ENCODE measurements around the gene LRRC75A. TPM values are rescaled to one million over a fixed set of nuclear protein-coding genes. Genes with fewer than 3 reads are reported as not detected.
"Not testable (repeated sequence)": the region's sequence is repeated elsewhere in the genome, so short reads cannot be mapped to it uniquely, and the experiment has no call there.

The LRRC75A gene
- total RNA-seq, 1 donor from 2014 or later = 2.5 TPM

DNA sequence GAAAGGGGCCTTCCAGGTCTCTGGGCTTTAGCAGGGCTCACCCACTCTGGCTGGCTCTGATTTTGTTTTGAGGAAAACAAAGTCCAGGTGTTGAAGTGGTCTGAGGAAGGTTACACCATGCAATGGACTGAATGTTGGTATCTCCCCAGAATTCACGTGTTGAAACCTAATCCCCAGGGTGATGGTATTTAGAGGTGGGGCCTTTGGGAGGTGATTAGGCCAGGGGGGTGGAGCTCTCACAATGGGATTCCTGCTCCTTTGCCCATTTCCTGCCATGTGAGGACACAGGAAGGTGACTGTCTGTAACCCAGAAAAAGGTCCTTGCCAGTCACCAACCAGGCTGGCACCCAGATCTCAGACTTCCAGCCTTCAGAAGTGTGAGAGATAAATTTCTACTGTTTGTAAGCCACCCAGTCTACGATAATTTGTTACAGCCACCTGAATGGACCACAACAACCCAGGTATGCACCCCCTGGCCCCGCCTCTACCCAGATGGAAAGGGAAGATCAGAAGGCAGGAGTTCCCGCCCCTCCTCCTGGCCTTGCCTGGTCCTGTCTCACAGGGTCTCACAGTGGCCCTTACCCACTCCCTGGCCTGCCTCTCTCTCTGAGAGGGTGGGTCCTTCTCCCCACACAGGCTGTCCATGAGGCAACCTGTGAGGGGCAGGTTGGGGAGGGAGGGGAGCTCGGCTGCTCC lies 32.0 kb downstream of the LRRC75A start:
- H3K27ac ChIP-seq = no peak overlapping the region
- H3K27me3 ChIP-seq = no peaks in the 10 kb centered on the region
- H3K4me1 ChIP-seq = no peaks in the 10 kb centered on the region
- H3K36me3 ChIP-seq = no peaks in the 10 kb centered on the region
- TF ChIP-seq, protein P1, sequence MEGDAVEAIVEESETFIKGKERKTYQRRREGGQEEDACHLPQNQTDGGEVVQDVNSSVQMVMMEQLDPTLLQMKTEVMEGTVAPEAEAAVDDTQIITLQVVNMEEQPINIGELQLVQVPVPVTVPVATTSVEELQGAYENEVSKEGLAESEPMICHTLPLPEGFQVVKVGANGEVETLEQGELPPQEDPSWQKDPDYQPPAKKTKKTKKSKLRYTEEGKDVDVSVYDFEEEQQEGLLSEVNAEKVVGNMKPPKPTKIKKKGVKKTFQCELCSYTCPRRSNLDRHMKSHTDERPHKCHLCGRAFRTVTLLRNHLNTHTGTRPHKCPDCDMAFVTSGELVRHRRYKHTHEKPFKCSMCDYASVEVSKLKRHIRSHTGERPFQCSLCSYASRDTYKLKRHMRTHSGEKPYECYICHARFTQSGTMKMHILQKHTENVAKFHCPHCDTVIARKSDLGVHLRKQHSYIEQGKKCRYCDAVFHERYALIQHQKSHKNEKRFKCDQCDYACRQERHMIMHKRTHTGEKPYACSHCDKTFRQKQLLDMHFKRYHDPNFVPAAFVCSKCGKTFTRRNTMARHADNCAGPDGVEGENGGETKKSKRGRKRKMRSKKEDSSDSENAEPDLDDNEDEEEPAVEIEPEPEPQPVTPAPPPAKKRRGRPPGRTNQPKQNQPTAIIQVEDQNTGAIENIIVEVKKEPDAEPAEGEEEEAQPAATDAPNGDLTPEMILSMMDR (IDR thresholded peaks at IDR 0.05) = no peak
- ATAC-seq = no peak
- intact Hi-C loops (cut with DNase I) = no loop called here
- DNase-seq = no peak
- H3K4me3 ChIP-seq = no peak overlapping the region
- no peaks in the 10 kb centered on the region for H3K9me3 ChIP-seq

DNA sequence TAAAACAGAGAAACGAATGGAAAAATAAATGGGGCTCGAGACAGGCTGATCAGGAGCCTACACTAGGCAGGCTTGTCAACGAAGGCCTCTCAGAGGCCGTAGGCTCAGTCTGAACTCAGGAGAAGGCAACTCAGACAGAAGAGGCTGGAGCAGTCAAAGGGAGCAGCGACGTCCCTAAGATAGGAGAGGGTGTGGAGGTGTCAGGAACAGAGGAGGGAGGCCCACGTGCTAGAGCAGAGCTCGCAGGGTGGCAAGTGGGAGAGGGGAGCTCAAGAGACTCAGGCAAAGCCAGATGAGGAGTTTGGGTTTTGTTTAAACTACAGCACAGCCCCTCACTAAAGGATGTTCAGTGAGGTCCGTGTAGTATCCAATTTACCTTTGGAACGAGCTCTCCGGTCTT lies 32.7 kb downstream of the LRRC75A start:
- Histone ChIP-seq H3K4me3 (no peak overlapping the region), H3K9me3 (no peaks in the 10 kb centered on the region), H3K36me3 (no peaks in the 10 kb centered on the region), H3K27me3 (no peaks in the 10 kb centered on the region), H3K4me1 (no peaks in the 10 kb centered on the region), H3K27ac (no peak overlapping the region)
- TF ChIP-seq, protein P1 (IDR thresholded peaks at IDR 0.05) = no peak
- intact Hi-C loops (cut with DNase I) = no loop called here
- no peak for ATAC-seq
- no peak for DNase-seq

DNA sequence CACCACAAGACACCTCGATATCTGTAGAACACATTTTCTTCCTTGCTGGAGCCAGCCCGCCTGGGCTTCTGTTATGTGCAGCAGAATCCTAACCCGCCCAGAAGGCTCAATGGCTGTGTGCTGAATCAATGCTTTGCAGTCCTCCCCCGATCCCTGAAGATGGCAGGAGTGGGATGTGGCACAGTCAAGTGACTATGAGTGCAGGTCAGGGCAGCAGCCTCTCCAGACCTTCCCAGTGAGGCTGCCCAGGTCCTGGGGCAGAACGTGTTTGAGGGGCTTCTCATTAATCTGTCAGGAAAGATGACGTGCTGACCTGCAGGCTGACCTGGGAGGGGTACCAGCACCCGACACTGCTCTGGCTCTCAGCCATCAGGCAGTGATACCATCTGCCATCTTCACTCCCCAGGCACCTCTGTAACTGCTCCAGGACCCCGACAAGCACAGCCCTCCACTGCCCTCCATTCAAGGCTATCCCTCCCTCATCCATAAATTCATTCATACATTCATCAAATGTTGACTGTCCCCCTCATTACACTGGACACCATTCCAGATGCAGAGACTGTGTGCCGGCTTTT lies 35.2 kb downstream of the LRRC75A start:
- TF ChIP-seq, protein P1 (IDR thresholded peaks at IDR 0.05) = no peak
- Histone ChIP-seq H3K9me3 (no peaks in the 10 kb centered on the region), H3K27me3 (no peaks in the 10 kb centered on the region), H3K36me3 (no peaks in the 10 kb centered on the region), H3K27ac (no peak overlapping the region), H3K4me3 (no peak overlapping the region), H3K4me1 (no peaks in the 10 kb centered on the region)
- intact Hi-C loops (cut with DNase I) = no loop called here
- ATAC-seq (no peak), DNase-seq (no peak)

DNA sequence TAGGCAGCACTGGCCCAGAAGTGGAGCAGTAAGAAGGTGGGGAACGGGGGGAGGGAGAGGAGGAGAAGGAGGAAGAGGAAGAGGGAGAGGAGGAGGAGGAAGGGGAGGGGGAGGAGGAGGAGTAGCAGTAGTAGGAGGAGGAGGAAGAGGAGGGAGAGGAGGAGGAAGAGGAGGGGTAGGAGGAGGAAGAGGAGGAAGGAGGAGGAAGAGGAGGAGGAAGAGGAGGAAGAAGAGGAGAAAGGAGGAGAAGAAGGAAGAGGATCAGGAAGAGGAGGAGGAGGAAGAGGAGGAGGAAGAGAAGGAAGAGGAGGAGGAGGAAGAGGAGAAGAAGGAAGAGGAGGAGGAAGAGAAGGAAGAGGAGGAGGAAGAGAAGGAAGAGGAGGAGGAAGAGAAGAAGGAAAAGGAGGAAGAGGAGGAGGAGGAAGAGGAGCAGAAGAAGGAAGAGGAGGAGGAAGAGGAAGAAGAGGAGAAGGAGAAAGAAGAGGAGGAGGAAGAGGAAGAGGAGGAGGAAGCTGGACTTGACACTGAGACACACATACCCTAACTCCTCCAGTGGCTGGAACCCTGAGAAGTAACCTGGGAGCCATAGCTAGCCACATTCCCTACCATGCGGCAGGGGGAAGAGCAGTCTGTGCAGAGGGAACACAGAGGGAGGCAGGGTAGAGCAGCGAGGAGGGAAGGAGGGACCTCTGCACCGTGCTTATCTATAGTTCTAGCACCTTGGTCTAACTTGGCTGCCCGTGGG lies 35.8 kb downstream of the LRRC75A start:
- H3K4me3 ChIP-seq = no peak overlapping the region
- intact Hi-C loops (cut with DNase I) = no loop called here
- no peak overlapping the region for H3K27ac ChIP-seq
- H3K9me3 ChIP-seq = no peaks in the 10 kb centered on the region
- ATAC-seq = no peak
- TF ChIP-seq, protein P1 (IDR thresholded peaks at IDR 0.05) = no peak
- H3K4me1 ChIP-seq = no peaks in the 10 kb centered on the region
- H3K36me3 ChIP-seq = no peaks in the 10 kb centered on the region
- no peak for DNase-seq
- H3K27me3 ChIP-seq = no peaks in the 10 kb centered on the region

DNA sequence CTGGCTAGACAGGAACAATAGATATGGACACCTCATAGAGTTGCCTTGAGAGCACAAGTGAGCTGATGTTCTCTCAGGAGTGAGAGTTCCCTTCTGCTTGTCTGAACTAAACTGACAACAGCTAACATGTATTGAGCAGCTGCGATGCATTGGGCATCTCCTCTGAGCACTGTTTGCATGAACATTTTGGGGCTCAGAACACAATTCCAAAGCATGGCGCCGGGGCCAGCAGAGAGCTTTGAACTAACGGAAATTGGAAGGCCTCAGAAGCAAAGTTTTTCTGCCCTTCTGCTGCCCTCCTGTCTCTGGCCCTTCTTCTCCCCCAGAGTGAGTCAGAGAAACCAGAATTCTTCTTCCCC lies 38.5 kb downstream of the LRRC75A start:
- Histone ChIP-seq H3K27ac (no peak overlapping the region), H3K4me3 (no peak overlapping the region), H3K9me3 (no peaks in the 10 kb centered on the region), H3K27me3 (no peaks in the 10 kb centered on the region), H3K36me3 (no peaks in the 10 kb centered on the region), H3K4me1 (no peaks in the 10 kb centered on the region)
- ATAC-seq (no peak), DNase-seq (no peak)
- intact Hi-C loops (cut with DNase I) = loop anchor here (5.0 kb wide), 1 partner anchor 69 kb away; no protein-coding TSS in a partner anchor
- TF ChIP-seq, protein P1 (IDR thresholded peaks at IDR 0.05) = no peak

DNA sequence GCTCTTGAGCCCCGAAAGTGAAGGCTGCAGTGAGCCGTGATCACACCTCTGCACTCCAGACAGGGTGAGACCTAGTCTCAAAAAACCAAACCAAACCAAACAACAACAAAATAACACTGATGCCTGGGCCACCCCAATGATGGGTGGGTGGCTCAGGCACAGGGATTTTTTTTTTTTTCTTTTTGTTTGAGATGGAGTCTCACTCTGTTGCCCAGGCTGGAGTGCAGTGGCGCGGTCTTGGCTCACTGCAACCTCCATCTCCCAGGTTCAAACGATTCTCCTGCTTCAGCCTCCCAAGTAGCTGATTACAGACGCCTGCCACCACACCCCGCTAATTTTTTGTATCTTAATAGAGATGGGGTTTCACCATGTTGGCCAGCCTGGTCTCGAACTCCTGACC lies 39.7 kb downstream of the LRRC75A start:
- not testable (repeated sequence) for H3K9me3 ChIP-seq, DNase-seq, ATAC-seq, H3K27me3 ChIP-seq, H3K36me3 ChIP-seq, H3K27ac ChIP-seq, H3K4me3 ChIP-seq, H3K4me1 ChIP-seq
- intact Hi-C loops (cut with DNase I) = loop anchor here (5.0 kb wide), 1 partner anchor 70 kb away; no protein-coding TSS in a partner anchor

Data from upper lobe of right lung (tissue), 1 donor.